ENCODE results near the gene ZNF652. TPM values are rescaled to one million over a fixed set of nuclear protein-coding genes. Genes with fewer than 3 reads are reported as not detected.
"Not testable (repeated sequence)": the region's sequence is repeated elsewhere in the genome, so short reads cannot be mapped to it uniquely, and the experiment has no call there.

Gene ZNF652
- total RNA-seq, 5 donors from 2014 or later (not counting 1 experiment from before 2014, with no cell fraction given), result 51.0 to 61.0 (median 57.1) TPM

DNA sequence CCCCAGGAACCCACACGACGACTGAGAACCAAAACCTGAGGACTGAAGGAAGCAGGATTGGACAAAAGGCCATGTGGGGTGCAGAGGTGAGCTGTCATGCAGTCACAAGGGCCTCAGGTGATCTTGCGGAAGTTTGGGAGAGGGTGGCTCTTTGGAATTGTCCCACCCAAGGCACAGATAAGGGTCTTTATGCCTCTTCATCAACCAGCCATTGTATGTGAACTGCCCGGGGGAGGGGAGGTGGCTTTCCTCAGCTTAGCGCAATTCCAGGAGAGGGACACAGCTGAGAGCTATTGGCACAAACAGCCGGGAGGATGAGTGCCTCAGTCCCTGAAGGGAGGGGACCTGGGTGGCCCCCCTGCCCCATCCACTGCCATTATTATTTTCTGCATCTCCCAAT is 76.3 kb downstream of the ZNF652 start:
- WGBS (ENCODE audit: insufficient coverage), result 100% methylated on average over 2 of the region's 6 CpGs
- ATAC-seq (replicated peaks in 1 of 4), result no peak

DNA sequence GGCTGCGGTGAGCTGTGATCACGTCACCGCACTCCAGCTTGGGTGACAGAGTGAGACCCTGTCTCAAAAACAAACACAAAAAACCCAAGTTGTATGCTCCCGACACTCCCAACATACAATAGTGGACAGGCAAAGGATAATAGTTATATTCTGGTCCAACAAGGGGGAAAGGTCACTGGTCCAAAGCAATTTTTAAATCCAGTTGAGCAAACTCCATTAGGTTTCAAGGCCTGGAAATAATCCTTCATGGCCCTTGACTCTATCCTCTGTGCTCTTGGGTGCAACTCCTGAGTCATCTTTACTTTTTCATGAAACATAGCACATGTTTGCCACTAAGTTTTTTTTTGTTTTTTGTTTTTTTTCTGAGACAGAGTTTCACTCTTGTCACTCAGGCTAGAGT is 81.1 kb downstream of the ZNF652 start:
- Mint-ChIP-seq H3K4me3 (no peak overlapping the region), H3K4me1 (no peaks in the 10 kb centered on the region), H3K9me3 (no peaks in the 10 kb centered on the region), H3K27ac (no peak overlapping the region), H3K36me3 (no peaks in the 10 kb centered on the region), H3K27me3 (peaks cover 0 to 4% of the 10 kb centered on the region in 2 donors)
- ATAC-seq (replicated peaks in 1 of 4) (no peak), DNase-seq (no peak)
- Histone ChIP-seq H3K27me3 (replicated peaks in 1 of 2; ENCODE audit: control insufficient read depth in 2 of 2, extremely low read depth in 1 of 2, insufficient read depth in 2 of 2, low read length in 1 of 2) (peaks cover 0 to 3% of the 10 kb centered on the region in 2 experiments), H3K27ac (ENCODE audit: low read length) (no peak overlapping the region), H3K4me1 (ENCODE audit: control insufficient read depth in 1 of 2, extremely low read depth in 1 of 2, insufficient read depth in 2 of 2, low read length in 2 of 2) (no peaks in the 10 kb centered on the region), H3K4me3 (ENCODE audit: control insufficient read depth in 1 of 2, extremely low read depth in 1 of 2, low read length in 1 of 2) (no peak overlapping the region), H3K9me3 (no peaks in the 10 kb centered on the region), H3K36me3 (ENCODE audit: control insufficient read depth in 2 of 2, extremely low read depth in 1 of 2, insufficient read depth in 1 of 2, low read length in 1 of 2) (no peaks in the 10 kb centered on the region)
- ChIA-PET POLR2A (interaction anchor here in 1 of 2 donors (0.7 kb wide), 1 partner anchor 1024 kb away, joined by 5 read pairs; no protein-coding TSS in a partner anchor), CTCF (interaction anchor here in 1 of 2 donors (0.6 to 0.7 kb wide), 3 partner anchors 34 to 644 kb away, joined by 3 to 6 read pairs (median 5); no protein-coding TSS in a partner anchor)
- no CpG with 5 or more reads among the region's 4 CpGs for WGBS (ENCODE audit: insufficient coverage)

More for the DNA sequence above, 76.3 kb downstream of the ZNF652 start:
- no peak overlapping the region for H3K27ac ChIP-seq (ENCODE audit: low read length)
- Mint-ChIP-seq H3K36me3 (peaks cover 2% of the 10 kb centered on the region), H3K27me3 (peaks cover 0 to 4% of the 10 kb centered on the region in 2 donors), H3K9me3 (no peaks in the 10 kb centered on the region), H3K4me3 (no peak overlapping the region), H3K4me1 (no peaks in the 10 kb centered on the region), H3K27ac (no peak overlapping the region)
- no peaks in the 10 kb centered on the region for H3K9me3 ChIP-seq
- CTCF ChIA-PET, result interaction anchor here in 1 of 2 donors (0.6 kb wide), 2 partner anchors 593 to 611 kb away, joined by 3 to 4 read pairs; no protein-coding TSS in a partner anchor
- H3K27me3 ChIP-seq (replicated peaks in 1 of 2; ENCODE audit: control insufficient read depth in 2 of 2, extremely low read depth in 1 of 2, insufficient read depth in 2 of 2, low read length in 1 of 2), result peaks cover 0 to 6% of the 10 kb centered on the region in 2 experiments
- no peaks in the 10 kb centered on the region for H3K4me1 ChIP-seq (ENCODE audit: control insufficient read depth in 1 of 2, extremely low read depth in 1 of 2, insufficient read depth in 2 of 2, low read length in 2 of 2)
- no peaks in the 10 kb centered on the region for H3K36me3 ChIP-seq (ENCODE audit: control insufficient read depth in 2 of 2, extremely low read depth in 1 of 2, insufficient read depth in 1 of 2, low read length in 1 of 2)
- POLR2A ChIA-PET, result no interaction called here
- no peak for DNase-seq
- H3K4me3 ChIP-seq (ENCODE audit: control insufficient read depth in 1 of 2, extremely low read depth in 1 of 2, low read length in 1 of 2), result no peak overlapping the region

DNA sequence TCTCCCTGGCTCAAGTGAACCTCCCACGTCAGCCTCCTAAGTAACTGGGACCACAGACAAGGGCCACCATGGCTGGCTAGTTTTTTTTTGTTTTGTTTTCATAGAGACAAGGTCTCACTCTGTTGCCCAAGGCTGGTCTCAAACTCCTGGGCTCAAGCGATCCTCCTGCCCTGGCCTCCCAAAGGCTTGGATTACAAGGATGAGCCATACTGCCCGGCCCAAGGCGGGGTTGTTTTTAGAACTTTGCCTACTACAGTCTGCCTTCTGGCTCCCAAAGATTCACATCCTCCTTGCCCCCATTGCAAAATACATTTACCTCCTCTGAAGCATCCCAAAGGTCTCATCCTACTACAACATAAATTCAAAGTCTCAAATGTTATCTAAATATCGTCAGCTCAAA is 82.0 kb downstream of the ZNF652 start:
- H3K27me3 Mint-ChIP-seq, result peaks cover 0 to 4% of the 10 kb centered on the region in 2 donors
- Histone ChIP-seq H3K27ac (ENCODE audit: low read length) (no peak overlapping the region), H3K36me3 (ENCODE audit: control insufficient read depth in 2 of 2, extremely low read depth in 1 of 2, insufficient read depth in 1 of 2, low read length in 1 of 2) (no peaks in the 10 kb centered on the region), H3K9me3 (no peaks in the 10 kb centered on the region), H3K4me1 (ENCODE audit: control insufficient read depth in 1 of 2, extremely low read depth in 1 of 2, insufficient read depth in 2 of 2, low read length in 2 of 2) (no peaks in the 10 kb centered on the region), H3K27me3 (replicated peaks in 1 of 2; ENCODE audit: control insufficient read depth in 2 of 2, extremely low read depth in 1 of 2, insufficient read depth in 2 of 2, low read length in 1 of 2) (peaks cover 0 to 3% of the 10 kb centered on the region in 2 experiments), H3K4me3 (ENCODE audit: control insufficient read depth in 1 of 2, extremely low read depth in 1 of 2, low read length in 1 of 2) (no peak overlapping the region)
- POLR2A ChIA-PET, result no interaction called here
- no peak overlapping the region for H3K4me3 Mint-ChIP-seq
- H3K36me3 Mint-ChIP-seq, result no peaks in the 10 kb centered on the region
- CTCF ChIA-PET, result no interaction called here
- no peaks in the 10 kb centered on the region for H3K4me1 Mint-ChIP-seq
- no peak for DNase-seq
- no peak for ATAC-seq (replicated peaks in 1 of 4)
- no peak overlapping the region for H3K27ac Mint-ChIP-seq
- no peaks in the 10 kb centered on the region for H3K9me3 Mint-ChIP-seq
- 100% methylated on average over 3 of the region's 5 CpGs for WGBS (ENCODE audit: insufficient coverage)

DNA sequence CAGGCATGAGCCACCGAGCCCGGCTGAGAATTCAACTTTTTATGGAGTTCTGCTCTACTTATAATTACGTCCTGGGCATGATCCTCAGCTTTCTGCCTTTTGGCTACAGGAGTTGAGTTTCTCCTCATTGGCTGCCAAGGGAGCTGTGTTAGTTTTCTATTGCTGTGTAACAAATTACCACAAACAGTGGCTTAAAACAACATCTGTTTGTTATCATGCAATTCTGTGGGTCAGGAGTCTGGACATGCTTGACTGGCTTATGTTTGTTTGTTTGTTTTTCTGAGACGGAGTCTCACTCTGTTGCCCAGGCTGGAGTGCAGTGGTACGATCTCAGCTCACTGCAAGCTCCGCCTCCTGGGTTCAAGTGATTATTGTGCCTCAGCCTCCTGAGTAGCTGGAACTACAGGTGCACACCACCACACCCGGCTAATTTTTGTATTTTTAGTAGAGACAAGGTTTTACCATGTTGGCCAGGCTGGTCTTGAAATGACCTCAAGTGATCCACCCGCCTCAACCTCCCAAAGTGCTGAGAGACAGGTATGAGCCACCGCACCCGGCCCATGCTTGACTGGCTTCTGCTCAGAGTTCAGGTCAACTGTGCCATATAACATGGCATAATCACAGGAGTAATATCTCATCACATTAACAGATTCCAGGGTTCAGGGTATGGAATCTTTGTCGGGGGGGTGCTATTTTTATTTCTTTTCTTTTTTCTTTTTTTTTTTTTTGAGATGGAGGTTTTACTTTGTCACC is 82.6 kb downstream of the ZNF652 start:
- ATAC-seq (replicated peaks in 1 of 4); H3K9me3 ChIP-seq; POLR2A ChIA-PET; H3K4me1 ChIP-seq (ENCODE audit: control insufficient read depth in 1 of 2, extremely low read depth in 1 of 2, insufficient read depth in 2 of 2, low read length in 2 of 2); H3K36me3 ChIP-seq (ENCODE audit: control insufficient read depth in 2 of 2, extremely low read depth in 1 of 2, insufficient read depth in 1 of 2, low read length in 1 of 2); H3K36me3 Mint-ChIP-seq; H3K4me1 Mint-ChIP-seq; H3K4me3 ChIP-seq (ENCODE audit: control insufficient read depth in 1 of 2, extremely low read depth in 1 of 2, low read length in 1 of 2); H3K27me3 Mint-ChIP-seq; H3K27ac ChIP-seq (ENCODE audit: low read length); H3K27me3 ChIP-seq (replicated peaks in 1 of 2; ENCODE audit: control insufficient read depth in 2 of 2, extremely low read depth in 1 of 2, insufficient read depth in 2 of 2, low read length in 1 of 2); DNase-seq; H3K4me3 Mint-ChIP-seq; H3K27ac Mint-ChIP-seq; H3K9me3 Mint-ChIP-seq: not testable (repeated sequence)
- WGBS (ENCODE audit: insufficient coverage), result 94% methylated on average over 6 of the region's 11 CpGs
- CTCF ChIA-PET, result interaction anchor here in 1 of 2 donors (0.6 kb wide), 1 partner anchor 80 kb away, joined by 4 read pairs; no protein-coding TSS in a partner anchor

GRCh38 chr17:49278076-49278475 is 84.0 kb downstream of the ZNF652 start:
- ChIA-PET POLR2A (no interaction called here), CTCF (no interaction called here)
- no peaks in the 10 kb centered on the region for H3K9me3 Mint-ChIP-seq
- Histone ChIP-seq H3K27me3 (replicated peaks in 1 of 2; ENCODE audit: control insufficient read depth in 2 of 2, extremely low read depth in 1 of 2, insufficient read depth in 2 of 2, low read length in 1 of 2) (no peaks in the 10 kb centered on the region), H3K36me3 (ENCODE audit: control insufficient read depth in 2 of 2, extremely low read depth in 1 of 2, insufficient read depth in 1 of 2, low read length in 1 of 2) (no peaks in the 10 kb centered on the region), H3K4me1 (ENCODE audit: control insufficient read depth in 1 of 2, extremely low read depth in 1 of 2, insufficient read depth in 2 of 2, low read length in 2 of 2) (no peaks in the 10 kb centered on the region), H3K9me3 (no peaks in the 10 kb centered on the region), H3K4me3 (ENCODE audit: control insufficient read depth in 1 of 2, extremely low read depth in 1 of 2, low read length in 1 of 2) (no peak overlapping the region), H3K27ac (ENCODE audit: low read length) (no peak overlapping the region)
- WGBS (ENCODE audit: insufficient coverage), result 44% methylated on average over 2 of the region's 3 CpGs
- H3K4me1 Mint-ChIP-seq, result no peaks in the 10 kb centered on the region
- no peak for ATAC-seq (replicated peaks in 1 of 4)
- no peaks in the 10 kb centered on the region for H3K36me3 Mint-ChIP-seq
- H3K27me3 Mint-ChIP-seq, result peaks cover 0 to 4% of the 10 kb centered on the region in 2 donors
- H3K4me3 Mint-ChIP-seq, result no peak overlapping the region
- no peak overlapping the region for H3K27ac Mint-ChIP-seq
- DNase-seq, result no peak

- Histone ChIP-seq H3K36me3 (ENCODE audit: control insufficient read depth in 2 of 2, extremely low read depth in 1 of 2, insufficient read depth in 1 of 2, low read length in 1 of 2) (no peaks in the 10 kb centered on the region), H3K4me3 (ENCODE audit: control insufficient read depth in 1 of 2, extremely low read depth in 1 of 2, low read length in 1 of 2) (no peak overlapping the region), H3K9me3 (no peaks in the 10 kb centered on the region), H3K27me3 (replicated peaks in 1 of 2; ENCODE audit: control insufficient read depth in 2 of 2, extremely low read depth in 1 of 2, insufficient read depth in 2 of 2, low read length in 1 of 2) (no peaks in the 10 kb centered on the region), H3K4me1 (ENCODE audit: control insufficient read depth in 1 of 2, extremely low read depth in 1 of 2, insufficient read depth in 2 of 2, low read length in 2 of 2) (no peaks in the 10 kb centered on the region), H3K27ac (ENCODE audit: low read length) (no peak overlapping the region)
- no peaks in the 10 kb centered on the region for H3K36me3 Mint-ChIP-seq
- POLR2A ChIA-PET, result no interaction called here
- CTCF ChIA-PET, result no interaction called here
- H3K4me1 Mint-ChIP-seq, result no peaks in the 10 kb centered on the region
- ATAC-seq (replicated peaks in 1 of 4) (no peak), DNase-seq (no peak)
- H3K4me3 Mint-ChIP-seq, result no peak overlapping the region
- no peak overlapping the region for H3K27ac Mint-ChIP-seq
- H3K9me3 Mint-ChIP-seq, result no peaks in the 10 kb centered on the region
- H3K27me3 Mint-ChIP-seq, result peaks cover 0 to 4% of the 10 kb centered on the region in 2 donors
- WGBS (ENCODE audit: insufficient coverage), result 90% methylated on average over 9 of the region's 13 CpGs
These were observed 84.4 kb downstream of the ZNF652 start for GRCh38 chr17:49277638-49278037.

Measured in T-cell (primary cell).